PC-3 (cell line): Measurements from ENCODE around the gene COL13A1. TPM values are rescaled to one million over a fixed set of nuclear protein-coding genes. Genes with fewer than 3 reads are reported as not detected.
A peak's percentile ranks its signal among the peaks of the same experiment; 100 is the strongest.

Source experiments
- ATAC-seq: fragments of 200-7000 bp; cut with Tn5 transposase; 2 replicates; pipeline ENCODE4 v1.9.1; 2020; ENCODE audit warnings: mild to moderate bottlenecking, moderate library complexity
- BruUV-seq: library from RNA; stranded (reverse); fragments of 400-500 nt; replicated peaks from 2 replicates; lab custom pipeline; 2021; lab: Mats Ljungman, UMichigan
- CTCF ChIA-PET: fragments of 300-600 bp; sonication (Branson Sonifier 250); formaldehyde crosslinking; loops from one replicate; lab custom pipeline; 2022; ENCODE audit warnings: antibody characterized with exemption; lab: Charles Lee
- POLR2A ChIA-PET: fragments of 300-600 bp; sonication (Branson Sonifier 250); formaldehyde crosslinking; loops from one replicate; lab custom pipeline; 2022; ENCODE audit warnings: antibody characterized with exemption; ENCODE audit not compliant: unreplicated experiment; lab: Charles Lee
- DNase-seq: peaks from one replicate; pipeline ENCODE4 v3.0.0-alpha.2; 2015
- H2AFZ ChIP-seq: fragments of 300-600 bp; sonication (generic); 2 replicates; pipeline ENCODE4 v1.6.0; 2016; ENCODE audit warnings: antibody characterized with exemption, low read length
- H3F3A ChIP-seq: fragments of 300-600 bp; sonication (generic); one replicate; pipeline ENCODE4 v1.6.0; 2017; ENCODE audit warnings: antibody characterized with exemption, low read length, control low read depth, mild to moderate bottlenecking; ENCODE audit not compliant: unreplicated experiment
- H3K27ac ChIP-seq: fragments of 300-600 bp; sonication (generic); 2 replicates; pipeline ENCODE4 v1.5.1; 2016; ENCODE audit warnings: mild to moderate bottlenecking, low read length
- H3K27me3 ChIP-seq: fragments of 300-600 bp; sonication (generic); 2 replicates; pipeline ENCODE4 v1.6.1; 2016; ENCODE audit warnings: low read length, mixed read lengths
- H3K36me3 ChIP-seq: fragments of 300-600 bp; sonication (generic); 2 replicates; pipeline ENCODE4 v1.6.1; 2016; ENCODE audit warnings: low read depth, mixed run types, low read length, mixed read lengths
- H3K4me1 ChIP-seq: fragments of 300-600 bp; sonication (generic); 2 replicates; pipeline ENCODE4 v1.5.1; 2016; ENCODE audit warnings: low read length; ENCODE audit not compliant: insufficient read depth
- H3K4me2 ChIP-seq: fragments of 300-600 bp; sonication (generic); 2 replicates; pipeline ENCODE4 v1.6.0; 2016; ENCODE audit warnings: low read length
- H3K4me3 ChIP-seq: fragments of 300-600 bp; sonication (generic); 2 replicates; pipeline ENCODE4 v1.5.1; 2016; ENCODE audit warnings: mild to moderate bottlenecking, low read length, mixed read lengths
- H3K79me2 ChIP-seq: fragments of 300-600 bp; sonication (generic); 2 replicates; pipeline ENCODE4 v1.6.1; 2017; ENCODE audit warnings: low read length, mixed read lengths
- H3K9ac ChIP-seq: fragments of 300-600 bp; sonication (generic); 2 replicates; pipeline ENCODE4 v1.6.0; 2016; ENCODE audit warnings: mild to moderate bottlenecking, low read length
- H3K9me2 ChIP-seq: fragments of 300-600 bp; sonication (generic); replicated peaks from 2 replicates; pipeline ENCODE4 v1.6.1; 2016; ENCODE audit warnings: mixed run types, low read length, mixed read lengths
- H3K9me3 ChIP-seq: fragments of 300-600 bp; sonication (generic); 2 replicates; pipeline ENCODE4 v1.6.1; 2016; ENCODE audit warnings: low read length, mixed read lengths
- H4K20me1 ChIP-seq: fragments of 300-600 bp; sonication (generic); 2 replicates; pipeline ENCODE4 v1.6.1; 2016; ENCODE audit warnings: low read length, mixed read lengths
- CTCF ChIP-seq: fragments of 300-600 bp; sonication (generic); conservative IDR thresholded peaks from 2 replicates; pipeline ENCODE4 v1.5.1; 2017; ENCODE audit warnings: antibody characterized with exemption, low read depth, mild to moderate bottlenecking, low read length
- EZH2 ChIP-seq: fragments of 300-600 bp; sonication (generic); IDR thresholded peaks from one replicate; pipeline ENCODE4 v1.6.1; 2017; ENCODE audit warnings: antibody characterized with exemption, mild to moderate bottlenecking, low read length; ENCODE audit not compliant: unreplicated experiment
- EZH2phosphoT487 ChIP-seq: fragments of 300-600 bp; sonication (generic); IDR thresholded peaks from 2 replicates; pipeline ENCODE4 v1.6.1; 2018; ENCODE audit warnings: mild to moderate bottlenecking, antibody characterized with exemption, low read length, borderline replicate concordance
- intact Hi-C: fragments of 100-400 bp; cut with micrococcal nuclease; formaldehyde crosslinking; loops from 2 replicates; pipeline ENCODE4 v1.9.0; 2023
- total RNA-seq: library from RNA; depleted of rRNA; stranded (reverse); fragments of >200 nt; gene quantifications from 2 replicates; pipeline ENCODE4 v1.2.3, GENCODE V29; 2014

COL13A1 gene
- total RNA-seq, 1 experiment from 2014 or later, result 201 TPM

DNA sequence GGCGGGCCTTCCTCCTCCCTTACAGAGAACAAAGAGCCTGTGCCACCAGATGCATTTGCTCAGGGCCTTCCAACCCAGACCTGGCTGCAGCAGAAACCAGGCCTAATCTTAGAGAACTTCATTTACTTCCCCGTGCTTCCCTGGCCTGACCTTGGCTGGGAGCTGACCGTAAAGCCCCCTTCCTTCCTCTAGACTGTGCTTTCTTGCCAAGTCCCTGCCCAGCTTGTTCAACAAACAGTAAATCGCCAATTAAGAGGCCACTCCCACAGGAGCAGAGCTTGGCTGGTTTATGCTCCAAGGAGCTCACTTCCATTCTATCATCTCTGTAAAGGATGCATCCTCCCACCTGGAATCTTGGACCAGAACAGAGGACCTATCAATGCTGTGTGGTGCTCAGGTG is 110.9 kb downstream of the COL13A1 start:
- no peak for TF ChIP-seq EZH2phosphoT487

GRCh38 chr10:69913606-69914382 is 112.1 kb downstream of the COL13A1 start:
- intact Hi-C loops, result loop anchor here (1.0 to 5.0 kb wide), 6 partner anchors 52 to 269 kb away; no protein-coding TSS in a partner anchor
- no peak overlapping the region for H2AFZ ChIP-seq
- no TSS peak for BruUV-seq
- H3K27ac ChIP-seq, result no peak overlapping the region
- no peak overlapping the region for H3K4me2 ChIP-seq
- ATAC-seq (no peak), DNase-seq (no peak)
- CTCF ChIA-PET, result interaction anchor here (0.9 to 2.1 kb wide), 10 partner anchors 12 to 644 kb away, joined by 3 to 36 read pairs (median 5); partner anchors contain the start of genes COL13A1 and TYSND1
- H3K9me2 ChIP-seq, result no peaks in the 10 kb centered on the region
- no peaks in the 10 kb centered on the region for H3K27me3 ChIP-seq
- no peak overlapping the region for H3K9ac ChIP-seq
- H3K4me1 ChIP-seq, result no peaks in the 10 kb centered on the region
- H4K20me1 ChIP-seq, result no peaks in the 10 kb centered on the region
- H3K9me3 ChIP-seq, result no peaks in the 10 kb centered on the region
- POLR2A ChIA-PET, result interaction anchor here (0.6 kb wide), 1 partner anchor 183 kb away, joined by 5 read pairs; no protein-coding TSS in a partner anchor
- no peaks in the 10 kb centered on the region; the same call in 1 of the 2 replicates for H3K36me3 ChIP-seq
- no peaks in the 10 kb centered on the region for H3K79me2 ChIP-seq
- TF ChIP-seq EZH2, result no peak
- TF ChIP-seq EZH2phosphoT487, result no peak
- no peak for TF ChIP-seq CTCF
- no peaks in the 10 kb centered on the region for H3F3A ChIP-seq
- no peak overlapping the region for H3K4me3 ChIP-seq

More for the DNA sequence above, 110.9 kb downstream of the COL13A1 start:
- intact Hi-C loops, result loop anchor here (5.0 kb wide), 1 partner anchor 75 kb away; no protein-coding TSS in a partner anchor
- ATAC-seq, result peak; percentile 36
- ChIA-PET POLR2A (no interaction called here), CTCF (interaction anchor here (0.6 to 1.7 kb wide), 4 partner anchors 48 to 126 kb away, joined by 3 to 7 read pairs (median 4); no protein-coding TSS in a partner anchor)
- Histone ChIP-seq H3K4me3 (no peak overlapping the region), H3K27me3 (no peaks in the 10 kb centered on the region), H3K36me3 (no peaks in the 10 kb centered on the region), H3K9me2 (no peaks in the 10 kb centered on the region), H3K4me2 (no peak overlapping the region), H3K79me2 (no peaks in the 10 kb centered on the region), H3F3A (no peaks in the 10 kb centered on the region), H3K4me1 (no peaks in the 10 kb centered on the region), H3K9me3 (no peaks in the 10 kb centered on the region), H3K9ac (no peak overlapping the region), H2AFZ (no peak overlapping the region), H4K20me1 (no peaks in the 10 kb centered on the region), H3K27ac (no peak overlapping the region)
- no peak for DNase-seq
- BruUV-seq, result no TSS peak

GRCh38 chr10:69914398-69915214 is 112.9 kb downstream of the COL13A1 start:
- DNase-seq (peak; percentile 89), ATAC-seq (peak; percentile 76)
- intact Hi-C loops, result loop anchor here (1.0 to 5.0 kb wide), 6 partner anchors 53 to 270 kb away; no protein-coding TSS in a partner anchor
- H3K36me3 ChIP-seq, result peaks cover 7% of the 10 kb centered on the region; the same call in 1 of the 2 replicates
- H2AFZ ChIP-seq, result no peak overlapping the region
- H3K79me2 ChIP-seq, result no peaks in the 10 kb centered on the region
- no peak overlapping the region for H3K4me2 ChIP-seq
- no peaks in the 10 kb centered on the region for H3K9me2 ChIP-seq
- H3K4me3 ChIP-seq, result no peak overlapping the region
- no peak for TF ChIP-seq EZH2
- TF ChIP-seq CTCF, result peak; percentile 100
- no peak for TF ChIP-seq EZH2phosphoT487
- H3K9me3 ChIP-seq, result no peaks in the 10 kb centered on the region
- CTCF ChIA-PET, result interaction anchor here (0.6 to 2.1 kb wide), 17 partner anchors 9 to 645 kb away, joined by 3 to 36 read pairs (median 4); partner anchors contain the start of genes COL13A1 and TYSND1
- no TSS peak for BruUV-seq
- no peaks in the 10 kb centered on the region for H3K4me1 ChIP-seq
- H4K20me1 ChIP-seq, result no peaks in the 10 kb centered on the region
- POLR2A ChIA-PET, result interaction anchor here (0.6 kb wide), 1 partner anchor 184 kb away, joined by 5 read pairs; no protein-coding TSS in a partner anchor
- no peak overlapping the region for H3K27ac ChIP-seq
- H3F3A ChIP-seq, result no peaks in the 10 kb centered on the region
- H3K9ac ChIP-seq, result no peak overlapping the region
- no peaks in the 10 kb centered on the region for H3K27me3 ChIP-seq
